Fibroblast of mammary gland (primary cell): ENCODE data around the gene HPSE.

Source experiments
- DNase-seq: peaks from one replicate; pipeline ENCODE4 v3.0.0-alpha.2; 2010; ENCODE audit warnings: low read depth
- H3K4me3 ChIP-seq: 2 replicates; pipeline ENCODE4 v1.5.1; 2011; ENCODE audit warnings: low read depth, mild to moderate bottlenecking, low read length, moderate library complexity; ENCODE audit not compliant: control insufficient read depth
- CTCF ChIP-seq: conservative IDR thresholded peaks from 2 replicates; pipeline ENCODE4 v1.5.1; 2011; ENCODE audit warnings: low read depth, low read length, inconsistent platforms; ENCODE audit not compliant: control insufficient read depth, insufficient read depth

Gene HPSE

GRCh38 chr4:83371235-83371634 is 36.6 kb upstream of the HPSE start:
- no peak overlapping the region for H3K4me3 ChIP-seq
- no peak for TF ChIP-seq CTCF
- no peak for DNase-seq

- H3K4me3 ChIP-seq: no peak overlapping the region
- DNase-seq: peak; percentile 72
- TF ChIP-seq CTCF: no peak
These were observed 35.9 kb upstream of the HPSE start for GRCh38 chr4:83370640-83370906.

DNA sequence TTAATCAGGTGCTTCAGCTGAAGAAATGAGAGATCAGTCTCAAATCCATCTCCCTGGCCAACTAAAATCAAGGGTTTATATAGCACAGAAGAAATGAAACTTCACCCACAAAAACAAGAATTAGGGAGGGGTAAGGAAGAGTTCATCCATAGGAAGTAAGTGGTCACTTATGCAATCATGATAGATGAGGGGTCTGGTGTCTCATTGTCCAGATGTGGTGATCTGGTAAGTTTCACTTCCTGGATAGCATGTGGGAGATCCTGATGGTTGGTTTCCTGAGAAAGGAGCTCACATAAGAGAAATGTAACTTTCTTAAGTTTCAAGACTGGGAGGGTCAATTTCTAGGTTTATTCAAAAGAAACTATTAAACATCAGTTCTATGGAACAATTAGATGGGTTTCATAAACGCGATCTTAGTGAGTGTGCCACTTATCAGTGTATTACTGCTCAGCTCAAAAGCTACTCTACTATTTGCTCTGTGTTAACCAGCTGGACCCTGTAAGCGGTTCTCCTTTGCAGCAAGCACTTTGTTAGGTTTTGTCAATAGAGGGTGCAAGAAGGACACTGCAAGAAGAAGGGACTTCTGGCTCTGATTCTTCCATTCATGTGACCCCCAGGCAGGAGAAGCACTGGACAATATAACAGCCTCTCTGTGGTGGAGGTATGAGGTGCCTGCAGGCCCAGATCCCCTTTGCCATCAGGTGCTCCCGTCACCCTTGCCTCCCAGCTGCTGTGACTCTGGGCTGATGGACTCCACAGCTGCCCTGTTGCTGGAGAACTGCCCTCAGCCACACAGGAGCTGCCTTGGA is 35.4 kb upstream of the HPSE start:
- no peak for TF ChIP-seq CTCF
- DNase-seq: peak; percentile 82
- no peak overlapping the region for H3K4me3 ChIP-seq

DNA sequence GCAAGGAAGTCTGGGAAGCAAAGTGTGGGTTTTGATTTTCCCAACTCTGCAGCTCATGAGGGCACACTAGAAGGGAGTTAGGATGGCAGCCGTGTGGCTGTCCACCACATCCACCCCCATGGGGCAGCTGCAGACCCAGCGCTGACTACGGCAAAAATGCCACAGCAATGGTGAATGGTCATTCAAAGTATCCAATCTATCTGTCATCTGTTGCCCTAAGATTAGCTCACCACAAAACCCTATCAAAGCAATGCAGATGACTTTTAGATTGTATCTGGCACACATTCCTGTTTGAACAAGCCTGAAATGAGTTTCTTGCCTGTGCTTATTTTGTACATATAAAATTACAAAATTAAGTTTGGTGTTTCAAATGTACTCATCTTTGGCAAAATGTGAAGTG is 29.7 kb upstream of the HPSE start:
- no peak for DNase-seq
- TF ChIP-seq CTCF: no peak
- H3K4me3 ChIP-seq: no peak overlapping the region

- peak; percentile 62 for DNase-seq
- peak; percentile 54 for TF ChIP-seq CTCF
- H3K4me3 ChIP-seq: no peak overlapping the region
These were observed 28.1 kb upstream of the HPSE start for GRCh38 chr4:83362492-83363329.

DNA sequence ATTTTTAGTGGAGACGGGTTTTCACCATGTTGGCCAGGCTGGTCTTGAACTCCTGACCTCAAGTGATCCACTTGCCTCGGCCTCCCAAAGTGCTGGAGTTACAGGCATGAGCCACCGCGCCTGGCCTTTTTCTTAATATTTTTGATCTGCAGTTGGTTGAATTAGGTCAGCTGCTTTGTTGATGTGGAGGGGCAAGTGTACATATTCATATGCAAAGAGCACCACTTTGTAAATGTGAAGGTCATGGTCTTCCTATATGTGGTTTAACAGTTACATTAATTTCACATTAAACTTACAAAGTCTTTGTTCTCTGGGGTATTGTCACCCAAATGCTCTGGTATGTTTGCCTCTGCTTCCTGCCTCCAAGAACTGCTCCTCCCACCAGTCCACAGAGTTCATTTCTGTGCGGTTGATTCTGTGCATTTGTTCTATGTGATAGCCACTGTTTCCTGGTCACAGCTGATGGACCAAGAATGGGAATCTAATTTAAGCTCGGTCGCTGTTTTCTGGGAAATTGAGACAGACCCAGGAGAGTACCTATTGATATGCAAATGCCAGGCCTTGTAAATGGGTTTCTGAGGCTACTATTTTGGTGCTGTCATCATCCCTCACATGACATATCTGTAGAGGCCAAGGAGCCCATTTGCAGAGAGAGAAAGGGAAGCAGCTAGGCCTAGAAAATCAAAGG is 26.9 kb upstream of the HPSE start:
- DNase-seq: no peak
- no peak for TF ChIP-seq CTCF
- H3K4me3 ChIP-seq: no peak overlapping the region
